ENCODE results near the gene FADS2.

FADS2 gene

DNA sequence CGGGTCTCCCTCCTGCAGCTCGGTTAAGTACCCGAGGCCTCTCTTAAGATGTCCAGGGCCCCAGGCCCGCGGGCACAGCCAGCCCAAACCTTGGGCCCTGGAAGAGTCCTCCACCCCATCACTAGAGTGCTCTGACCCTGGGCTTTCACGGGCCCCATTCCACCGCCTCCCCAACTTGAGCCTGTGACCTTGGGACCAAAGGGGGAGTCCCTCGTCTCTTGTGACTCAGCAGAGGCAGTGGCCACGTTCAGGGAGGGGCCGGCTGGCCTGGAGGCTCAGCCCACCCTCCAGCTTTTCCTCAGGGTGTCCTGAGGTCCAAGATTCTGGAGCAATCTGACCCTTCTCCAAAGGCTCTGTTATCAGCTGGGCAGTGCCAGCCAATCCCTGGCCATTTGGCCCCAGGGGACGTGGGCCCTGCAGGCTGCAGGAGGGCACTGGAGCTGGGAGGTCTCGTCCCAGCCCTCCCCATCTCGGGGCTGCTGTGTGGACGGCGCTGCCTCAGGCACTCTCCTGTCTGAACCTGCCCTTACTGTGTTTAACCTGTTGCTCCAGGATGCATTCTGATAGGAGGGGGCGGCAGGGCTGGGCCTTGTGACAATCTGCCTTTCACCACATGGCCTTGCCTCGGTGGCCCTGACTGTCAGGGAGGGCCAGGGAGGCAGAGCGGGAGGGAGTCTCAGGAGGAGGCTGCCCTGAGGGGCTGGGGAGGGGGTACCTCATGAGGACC is 38.3 kb downstream of the FADS2 start (continued):
- no peak for TF ChIP-seq ESRRG (CRISPR knock-in tag; IDR thresholded peaks at IDR 0.05)
- no peak for TF ChIP-seq ZFP30 (CRISPR knock-in tag; IDR thresholded peaks at IDR 0.05)

DNA sequence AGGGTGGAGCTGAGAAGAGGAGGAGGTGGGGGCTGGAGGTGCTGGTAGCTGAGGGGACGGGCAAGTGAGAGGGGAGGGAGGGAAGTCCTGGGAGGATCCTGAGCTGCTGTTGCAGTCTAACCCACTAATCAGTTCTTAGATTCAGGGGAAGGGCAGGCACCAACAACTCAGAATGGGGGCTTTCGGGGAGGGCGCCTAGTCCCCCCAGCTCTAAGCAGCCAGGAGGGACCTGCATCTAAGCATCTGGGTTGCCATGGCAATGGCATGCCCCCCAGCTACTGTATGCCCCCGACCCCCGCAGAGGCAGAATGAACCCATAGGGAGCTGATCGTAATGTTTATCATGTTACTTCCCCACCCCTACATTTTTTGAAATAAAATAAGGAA is 38.9 kb downstream of the FADS2 start:
- TF ChIP-seq TSHZ2 (CRISPR knock-in tag; IDR thresholded peaks at IDR 0.05) (no peak), TCF4 (CRISPR knock-in tag; IDR thresholded peaks at IDR 0.05; ENCODE audit: borderline replicate concordance) (no peak), ZC3H10 (CRISPR knock-in tag; IDR thresholded peaks at IDR 0.05) (no peak), PATZ1 (CRISPR knock-in tag; IDR thresholded peaks at IDR 0.05; ENCODE audit: borderline replicate concordance) (no peak), ZFP3 (CRISPR knock-in tag; IDR thresholded peaks at IDR 0.05) (no peak), ESRRG (CRISPR knock-in tag; IDR thresholded peaks at IDR 0.05) (no peak)
- TF ChIP-seq, protein P1, sequence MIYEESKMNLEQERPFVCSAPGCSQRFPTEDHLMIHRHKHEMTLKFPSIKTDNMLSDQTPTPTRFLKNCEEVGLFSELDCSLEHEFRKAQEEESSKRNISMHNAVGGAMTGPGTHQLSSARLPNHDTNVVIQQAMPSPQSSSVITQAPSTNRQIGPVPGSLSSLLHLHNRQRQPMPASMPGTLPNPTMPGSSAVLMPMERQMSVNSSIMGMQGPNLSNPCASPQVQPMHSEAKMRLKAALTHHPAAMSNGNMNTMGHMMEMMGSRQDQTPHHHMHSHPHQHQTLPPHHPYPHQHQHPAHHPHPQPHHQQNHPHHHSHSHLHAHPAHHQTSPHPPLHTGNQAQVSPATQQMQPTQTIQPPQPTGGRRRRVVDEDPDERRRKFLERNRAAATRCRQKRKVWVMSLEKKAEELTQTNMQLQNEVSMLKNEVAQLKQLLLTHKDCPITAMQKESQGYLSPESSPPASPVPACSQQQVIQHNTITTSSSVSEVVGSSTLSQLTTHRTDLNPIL (CRISPR knock-in tag; IDR thresholded peaks at IDR 0.05; ENCODE audit: low read depth) = no peak
- ATAC-seq = no peak

GRCh38 chr11:61868571-61869428 is 40.7 kb downstream of the FADS2 start:
- no peak for TF ChIP-seq GLIS3 (CRISPR knock-in tag; IDR thresholded peaks at IDR 0.05)
- TF ChIP-seq ZNF70 (CRISPR knock-in tag; IDR thresholded peaks at IDR 0.05) = no peak
- no peak for TF ChIP-seq OSR1 (CRISPR knock-in tag; IDR thresholded peaks at IDR 0.05)
- TF ChIP-seq PATZ1 (CRISPR knock-in tag; IDR thresholded peaks at IDR 0.05; ENCODE audit: borderline replicate concordance) = no peak
- no peak for TF ChIP-seq POU6F1 (CRISPR knock-in tag; IDR thresholded peaks at IDR 0.05; ENCODE audit: borderline replicate concordance, low read depth)
- TF ChIP-seq SNAI2 (CRISPR knock-in tag; IDR thresholded peaks at IDR 0.05) = no peak
- no peak for TF ChIP-seq ESRRG (CRISPR knock-in tag; IDR thresholded peaks at IDR 0.05)
- no peak for TF ChIP-seq RARB (CRISPR knock-in tag; IDR thresholded peaks at IDR 0.05)
- no peak for TF ChIP-seq CSRNP3 (CRISPR knock-in tag; IDR thresholded peaks at IDR 0.05)
- TF ChIP-seq TOX (CRISPR knock-in tag; IDR thresholded peaks at IDR 0.05; ENCODE audit: borderline replicate concordance) = no peak
- no peak for TF ChIP-seq CSDC2 (CRISPR knock-in tag; IDR thresholded peaks at IDR 0.05)
- TF ChIP-seq, protein P1 (CRISPR knock-in tag; IDR thresholded peaks at IDR 0.05; ENCODE audit: low read depth) = no peak
- no peak for TF ChIP-seq ZC3H10 (CRISPR knock-in tag; IDR thresholded peaks at IDR 0.05)
- no peak for TF ChIP-seq ZNF8 (CRISPR knock-in tag; IDR thresholded peaks at IDR 0.05)
- TF ChIP-seq ZFP3 (CRISPR knock-in tag; IDR thresholded peaks at IDR 0.05) = no peak
- TF ChIP-seq ZFP30 (CRISPR knock-in tag; IDR thresholded peaks at IDR 0.05) = no peak
- no peak for TF ChIP-seq PPARA (CRISPR knock-in tag; IDR thresholded peaks at IDR 0.05; ENCODE audit: borderline replicate concordance)
- no peak for TF ChIP-seq ZNF565 (CRISPR knock-in tag; conservative IDR thresholded peaks at IDR 0.05; ENCODE audit: low read depth)
- no peak for ATAC-seq
